ENCODE results near the gene NUB1. TPM values are rescaled to one million over a fixed set of nuclear protein-coding genes. Genes with fewer than 3 reads are reported as not detected.

NUB1 gene
- polyA plus RNA-seq, 1 donor (not counting 4 experiments of a cell fraction or from before 2014, with no cell fraction given): 34.6 TPM

- H3K79me2 ChIP-seq (ENCODE audit: control insufficient read depth, insufficient read depth, low read length): no peaks in the 10 kb centered on the region
- no peak for TF ChIP-seq EZH2 (IDR thresholded peaks at IDR 0.05; ENCODE audit: low read length)
- TF ChIP-seq, protein P1, sequence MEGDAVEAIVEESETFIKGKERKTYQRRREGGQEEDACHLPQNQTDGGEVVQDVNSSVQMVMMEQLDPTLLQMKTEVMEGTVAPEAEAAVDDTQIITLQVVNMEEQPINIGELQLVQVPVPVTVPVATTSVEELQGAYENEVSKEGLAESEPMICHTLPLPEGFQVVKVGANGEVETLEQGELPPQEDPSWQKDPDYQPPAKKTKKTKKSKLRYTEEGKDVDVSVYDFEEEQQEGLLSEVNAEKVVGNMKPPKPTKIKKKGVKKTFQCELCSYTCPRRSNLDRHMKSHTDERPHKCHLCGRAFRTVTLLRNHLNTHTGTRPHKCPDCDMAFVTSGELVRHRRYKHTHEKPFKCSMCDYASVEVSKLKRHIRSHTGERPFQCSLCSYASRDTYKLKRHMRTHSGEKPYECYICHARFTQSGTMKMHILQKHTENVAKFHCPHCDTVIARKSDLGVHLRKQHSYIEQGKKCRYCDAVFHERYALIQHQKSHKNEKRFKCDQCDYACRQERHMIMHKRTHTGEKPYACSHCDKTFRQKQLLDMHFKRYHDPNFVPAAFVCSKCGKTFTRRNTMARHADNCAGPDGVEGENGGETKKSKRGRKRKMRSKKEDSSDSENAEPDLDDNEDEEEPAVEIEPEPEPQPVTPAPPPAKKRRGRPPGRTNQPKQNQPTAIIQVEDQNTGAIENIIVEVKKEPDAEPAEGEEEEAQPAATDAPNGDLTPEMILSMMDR (optimal IDR thresholded peaks at IDR 0.05 in 1 of 3, IDR thresholded peaks at IDR 0.05 in 1 of 3, conservative IDR thresholded peaks at IDR 0.05 in 1 of 3; ENCODE audit: extremely low read depth in 1 of 3, insufficient read depth in 2 of 3, low read length in 3 of 3): peak in 2 of 3 experiments; percentile 31 to 41
- H4K20me1 ChIP-seq (ENCODE audit: control insufficient read depth, extremely low read depth, insufficient read depth, low read length): no peaks in the 10 kb centered on the region
- H3K4me2 ChIP-seq (ENCODE audit: control insufficient read depth, extremely low read depth, insufficient read depth, low read depth, low read length): no peak overlapping the region
- no peak overlapping the region for H3K9ac ChIP-seq (ENCODE audit: control insufficient read depth, extremely low read depth, insufficient read depth, low read length)
- no peak overlapping the region for H3K4me3 ChIP-seq (ENCODE audit: control insufficient read depth in 2 of 3, extremely low read depth in 1 of 3, insufficient read depth in 2 of 3, low read depth in 1 of 3, low read length in 3 of 3)
- peaks cover 2% of the 10 kb centered on the region for H3K9me3 ChIP-seq (ENCODE audit: control insufficient read depth, low read depth, low read length)
- H3K9me1 ChIP-seq (ENCODE audit: control insufficient read depth, extremely low read depth, insufficient read depth, low read length): no peaks in the 10 kb centered on the region
- H3K27ac ChIP-seq (ENCODE audit: control insufficient read depth, insufficient read depth, low read length): no peak overlapping the region
- dilution Hi-C loops (cut with MboI; ENCODE audit: extremely low pct_ligation_motif_present, low sequenced_read_pairs): no loop called here
- no peak for DNase-seq (ENCODE audit: low read depth, low spot score)
- no peaks in the 10 kb centered on the region for H3K36me3 ChIP-seq (ENCODE audit: control insufficient read depth in 2 of 2, extremely low read depth in 1 of 2, insufficient read depth in 2 of 2, low read length in 2 of 2)
- FAIRE-seq: no peak
- H2AFZ ChIP-seq (ENCODE audit: control insufficient read depth, low read length): no peak overlapping the region
- H3K4me1 ChIP-seq (ENCODE audit: control insufficient read depth, extremely low read depth, insufficient read depth, low read length): no peaks in the 10 kb centered on the region
- H3K27me3 ChIP-seq (ENCODE audit: control insufficient read depth, extremely low read depth, insufficient read depth, low read length): peaks cover 10% of the 10 kb centered on the region
Observed at GRCh38 chr7:151311294-151311864, 30.2 kb upstream of the NUB1 start.

DNA sequence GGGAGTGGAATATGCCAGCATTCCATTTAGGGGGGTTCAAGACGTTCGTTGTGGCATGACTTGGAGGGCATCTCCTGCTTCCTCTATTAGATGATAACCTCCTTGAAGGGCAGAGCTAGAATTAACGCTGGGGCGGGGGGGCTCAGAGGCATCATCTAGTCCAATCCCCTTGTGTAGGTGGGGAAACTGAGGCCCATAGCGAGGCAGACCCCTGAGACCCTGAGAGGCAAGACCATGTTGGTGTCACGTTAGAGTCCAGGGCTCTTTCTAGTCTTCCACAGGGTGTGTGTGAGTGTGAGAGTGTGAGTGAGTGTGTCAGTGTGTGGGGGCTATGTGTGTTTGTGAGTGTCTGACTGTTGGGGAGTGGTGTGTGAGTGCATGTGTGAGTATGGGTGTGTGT, 29.3 kb upstream of the NUB1 start:
- Histone ChIP-seq H3K9me3 (ENCODE audit: control insufficient read depth, low read depth, low read length) (peaks cover 2% of the 10 kb centered on the region), H3K27ac (ENCODE audit: control insufficient read depth, insufficient read depth, low read length) (no peak overlapping the region), H2AFZ (ENCODE audit: control insufficient read depth, low read length) (no peak overlapping the region), H3K4me2 (ENCODE audit: control insufficient read depth, extremely low read depth, insufficient read depth, low read depth, low read length) (no peak overlapping the region), H3K4me3 (ENCODE audit: control insufficient read depth in 2 of 3, extremely low read depth in 1 of 3, insufficient read depth in 2 of 3, low read depth in 1 of 3, low read length in 3 of 3) (no peak overlapping the region), H4K20me1 (ENCODE audit: control insufficient read depth, extremely low read depth, insufficient read depth, low read length) (no peaks in the 10 kb centered on the region), H3K4me1 (ENCODE audit: control insufficient read depth, extremely low read depth, insufficient read depth, low read length) (no peaks in the 10 kb centered on the region), H3K27me3 (ENCODE audit: control insufficient read depth, extremely low read depth, insufficient read depth, low read length) (peaks cover 6% of the 10 kb centered on the region), H3K36me3 (ENCODE audit: control insufficient read depth in 2 of 2, extremely low read depth in 1 of 2, insufficient read depth in 2 of 2, low read length in 2 of 2) (no peaks in the 10 kb centered on the region), H3K9ac (ENCODE audit: control insufficient read depth, extremely low read depth, insufficient read depth, low read length) (no peak overlapping the region), H3K79me2 (ENCODE audit: control insufficient read depth, insufficient read depth, low read length) (no peaks in the 10 kb centered on the region), H3K9me1 (ENCODE audit: control insufficient read depth, extremely low read depth, insufficient read depth, low read length) (no peaks in the 10 kb centered on the region)
- no peak for DNase-seq (ENCODE audit: low read depth, low spot score)
- FAIRE-seq: no peak
- TF ChIP-seq, protein P1 (optimal IDR thresholded peaks at IDR 0.05 in 1 of 3, IDR thresholded peaks at IDR 0.05 in 1 of 3, conservative IDR thresholded peaks at IDR 0.05 in 1 of 3; ENCODE audit: extremely low read depth in 1 of 3, insufficient read depth in 2 of 3, low read length in 3 of 3): no peak
- TF ChIP-seq EZH2 (IDR thresholded peaks at IDR 0.05; ENCODE audit: low read length): no peak
- dilution Hi-C loops (cut with MboI; ENCODE audit: extremely low pct_ligation_motif_present, low sequenced_read_pairs): no loop called here
